ENCODE results near the gene PCK2. TPM values are rescaled to one million over a fixed set of nuclear protein-coding genes. Genes with fewer than 3 reads are reported as not detected.

Gene PCK2
- total and polyA plus RNA-seq, 2 of the 13 experiments (the other 11 are each of a cell fraction or from before 2014, with no cell fraction given): 129 to 272 TPM

- TF ChIP-seq RBFOX2 (IDR thresholded peaks at IDR 0.05; ENCODE audit: low read depth, low read length): peak; percentile 57
- TF ChIP-seq MXD4 (CRISPR knock-in tag; IDR thresholded peaks at IDR 0.05): no peak
- TF ChIP-seq ZBTB14 (CRISPR knock-in tag; IDR thresholded peaks at IDR 0.05): no peak
- TF ChIP-seq, protein P1, sequence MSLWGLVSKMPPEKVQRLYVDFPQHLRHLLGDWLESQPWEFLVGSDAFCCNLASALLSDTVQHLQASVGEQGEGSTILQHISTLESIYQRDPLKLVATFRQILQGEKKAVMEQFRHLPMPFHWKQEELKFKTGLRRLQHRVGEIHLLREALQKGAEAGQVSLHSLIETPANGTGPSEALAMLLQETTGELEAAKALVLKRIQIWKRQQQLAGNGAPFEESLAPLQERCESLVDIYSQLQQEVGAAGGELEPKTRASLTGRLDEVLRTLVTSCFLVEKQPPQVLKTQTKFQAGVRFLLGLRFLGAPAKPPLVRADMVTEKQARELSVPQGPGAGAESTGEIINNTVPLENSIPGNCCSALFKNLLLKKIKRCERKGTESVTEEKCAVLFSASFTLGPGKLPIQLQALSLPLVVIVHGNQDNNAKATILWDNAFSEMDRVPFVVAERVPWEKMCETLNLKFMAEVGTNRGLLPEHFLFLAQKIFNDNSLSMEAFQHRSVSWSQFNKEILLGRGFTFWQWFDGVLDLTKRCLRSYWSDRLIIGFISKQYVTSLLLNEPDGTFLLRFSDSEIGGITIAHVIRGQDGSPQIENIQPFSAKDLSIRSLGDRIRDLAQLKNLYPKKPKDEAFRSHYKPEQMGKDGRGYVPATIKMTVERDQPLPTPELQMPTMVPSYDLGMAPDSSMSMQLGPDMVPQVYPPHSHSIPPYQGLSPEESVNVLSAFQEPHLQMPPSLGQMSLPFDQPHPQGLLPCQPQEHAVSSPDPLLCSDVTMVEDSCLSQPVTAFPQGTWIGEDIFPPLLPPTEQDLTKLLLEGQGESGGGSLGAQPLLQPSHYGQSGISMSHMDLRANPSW (CRISPR knock-in tag; IDR thresholded peaks at IDR 0.05; ENCODE audit: borderline replicate concordance): no peak
- TF ChIP-seq, protein P2, sequence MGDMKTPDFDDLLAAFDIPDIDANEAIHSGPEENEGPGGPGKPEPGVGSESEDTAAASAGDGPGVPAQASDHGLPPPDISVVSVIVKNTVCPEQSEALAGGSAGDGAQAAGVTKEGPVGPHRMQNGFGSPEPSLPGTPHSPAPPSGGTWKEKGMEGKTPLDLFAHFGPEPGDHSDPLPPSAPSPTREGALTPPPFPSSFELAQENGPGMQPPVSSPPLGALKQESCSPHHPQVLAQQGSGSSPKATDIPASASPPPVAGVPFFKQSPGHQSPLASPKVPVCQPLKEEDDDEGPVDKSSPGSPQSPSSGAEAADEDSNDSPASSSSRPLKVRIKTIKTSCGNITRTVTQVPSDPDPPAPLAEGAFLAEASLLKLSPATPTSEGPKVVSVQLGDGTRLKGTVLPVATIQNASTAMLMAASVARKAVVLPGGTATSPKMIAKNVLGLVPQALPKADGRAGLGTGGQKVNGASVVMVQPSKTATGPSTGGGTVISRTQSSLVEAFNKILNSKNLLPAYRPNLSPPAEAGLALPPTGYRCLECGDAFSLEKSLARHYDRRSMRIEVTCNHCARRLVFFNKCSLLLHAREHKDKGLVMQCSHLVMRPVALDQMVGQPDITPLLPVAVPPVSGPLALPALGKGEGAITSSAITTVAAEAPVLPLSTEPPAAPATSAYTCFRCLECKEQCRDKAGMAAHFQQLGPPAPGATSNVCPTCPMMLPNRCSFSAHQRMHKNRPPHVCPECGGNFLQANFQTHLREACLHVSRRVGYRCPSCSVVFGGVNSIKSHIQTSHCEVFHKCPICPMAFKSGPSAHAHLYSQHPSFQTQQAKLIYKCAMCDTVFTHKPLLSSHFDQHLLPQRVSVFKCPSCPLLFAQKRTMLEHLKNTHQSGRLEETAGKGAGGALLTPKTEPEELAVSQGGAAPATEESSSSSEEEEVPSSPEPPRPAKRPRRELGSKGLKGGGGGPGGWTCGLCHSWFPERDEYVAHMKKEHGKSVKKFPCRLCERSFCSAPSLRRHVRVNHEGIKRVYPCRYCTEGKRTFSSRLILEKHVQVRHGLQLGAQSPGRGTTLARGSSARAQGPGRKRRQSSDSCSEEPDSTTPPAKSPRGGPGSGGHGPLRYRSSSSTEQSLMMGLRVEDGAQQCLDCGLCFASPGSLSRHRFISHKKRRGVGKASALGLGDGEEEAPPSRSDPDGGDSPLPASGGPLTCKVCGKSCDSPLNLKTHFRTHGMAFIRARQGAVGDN (CRISPR knock-in tag; IDR thresholded peaks at IDR 0.05): peak; percentile 5; the same call in 1 of the 2 replicates
- TF ChIP-seq HES4 (CRISPR knock-in tag; IDR thresholded peaks at IDR 0.05; ENCODE audit: borderline replicate concordance): peak; percentile 86
- TF ChIP-seq ZNF563 (CRISPR knock-in tag; IDR thresholded peaks at IDR 0.05): peak; percentile 48; the same call in 1 of the 2 replicates
- peak; percentile 79 for TF ChIP-seq AGO2 (optimal IDR thresholded peaks at IDR 0.05; ENCODE audit: low read depth, low read length)
- TF ChIP-seq MTA1 (CRISPR knock-in tag; IDR thresholded peaks at IDR 0.05; ENCODE audit: borderline replicate concordance): peak; percentile 49; the same call in 1 of the 2 replicates
- TF ChIP-seq, protein P3, sequence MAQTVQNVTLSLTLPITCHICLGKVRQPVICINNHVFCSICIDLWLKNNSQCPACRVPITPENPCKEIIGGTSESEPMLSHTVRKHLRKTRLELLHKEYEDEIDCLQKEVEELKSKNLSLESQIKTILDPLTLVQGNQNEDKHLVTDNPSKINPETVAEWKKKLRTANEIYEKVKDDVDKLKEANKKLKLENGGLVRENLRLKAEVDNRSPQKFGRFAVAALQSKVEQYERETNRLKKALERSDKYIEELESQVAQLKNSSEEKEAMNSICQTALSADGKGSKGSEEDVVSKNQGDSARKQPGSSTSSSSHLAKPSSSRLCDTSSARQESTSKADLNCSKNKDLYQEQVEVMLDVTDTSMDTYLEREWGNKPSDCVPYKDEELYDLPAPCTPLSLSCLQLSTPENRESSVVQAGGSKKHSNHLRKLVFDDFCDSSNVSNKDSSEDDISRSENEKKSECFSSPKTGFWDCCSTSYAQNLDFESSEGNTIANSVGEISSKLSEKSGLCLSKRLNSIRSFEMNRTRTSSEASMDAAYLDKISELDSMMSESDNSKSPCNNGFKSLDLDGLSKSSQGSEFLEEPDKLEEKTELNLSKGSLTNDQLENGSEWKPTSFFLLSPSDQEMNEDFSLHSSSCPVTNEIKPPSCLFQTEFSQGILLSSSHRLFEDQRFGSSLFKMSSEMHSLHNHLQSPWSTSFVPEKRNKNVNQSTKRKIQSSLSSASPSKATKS (CRISPR knock-in tag; IDR thresholded peaks at IDR 0.05): no peak
- no peak for TF ChIP-seq NCOA5 (CRISPR knock-in tag; IDR thresholded peaks at IDR 0.05)
- TF ChIP-seq EHMT2 (IDR thresholded peaks at IDR 0.05; ENCODE audit: borderline replicate concordance, low read depth, low read length): no peak
- TF ChIP-seq ZNF224 (CRISPR knock-in tag; IDR thresholded peaks at IDR 0.05): no peak
- no peak for TF ChIP-seq ZNF772 (CRISPR knock-in tag; IDR thresholded peaks at IDR 0.05)
- no peak for TF ChIP-seq ZNF232 (CRISPR knock-in tag; IDR thresholded peaks at IDR 0.05; ENCODE audit: borderline replicate concordance)
- no peak for TF ChIP-seq ZNF484 (CRISPR knock-in tag; IDR thresholded peaks at IDR 0.05; ENCODE audit: borderline replicate concordance, low read depth)
Measured at GRCh38 chr14:24151404-24152080, 57.4 kb downstream of the PCK2 start (continued).
